CD14-positive monocyte (primary cell): ENCODE data around the gene LRWD1. TPM values are rescaled to one million over a fixed set of nuclear protein-coding genes. Genes with fewer than 3 reads are reported as not detected.
"Not testable (repeated sequence)": the region's sequence is repeated elsewhere in the genome, so short reads cannot be mapped to it uniquely, and the experiment has no call there.

Experiments
- DNase-seq, 3 donors: peaks; one replicate each; pipeline ENCODE4 v3.0.0-alpha.2; 2011 to 2022
- H2AFZ ChIP-seq: 2 replicates; pipeline ENCODE4 v1.6.0; 2012; ENCODE audit warnings: mild to moderate bottlenecking, low read depth, low read length, inconsistent platforms; ENCODE audit not compliant: insufficient read depth, poor library complexity, severe bottlenecking
- H3K27ac ChIP-seq, 2 donors: 1 replicate in 1 of 2; 2 replicates in 1 of 2; pipeline ENCODE4 v1.5.1; 2012 to 2013; ENCODE audit warnings: low read length in 2 of 2, control low read depth in 1 of 2, inconsistent platforms in 1 of 2, low read depth in 1 of 2, mild to moderate bottlenecking in 1 of 2
- H3K27me3 ChIP-seq, 2 donors: one replicate each; pipeline versions ENCODE4 v1.6.0 to v1.6.1; 2011 to 2013; ENCODE audit warnings: low read length in 2 of 2; ENCODE audit not compliant: control insufficient read depth in 2 of 2, insufficient read depth in 2 of 2
- H3K36me3 ChIP-seq, 2 donors: replicated peaks in 1 of 2; 1 replicate in 1 of 2; 2 replicates in 1 of 2; pipeline versions ENCODE4 v1.5.1 to v1.6.1; 2012 to 2013; ENCODE audit warnings: low read length in 2 of 2, control low read depth in 1 of 2, inconsistent platforms in 1 of 2, mild to moderate bottlenecking in 1 of 2; ENCODE audit not compliant: insufficient read depth in 2 of 2, control insufficient read depth in 1 of 2
- H3K4me1 ChIP-seq, 2 donors: 1 replicate in 1 of 2; 2 replicates in 1 of 2; pipeline versions ENCODE4 v1.5.1 to v1.6.1; 2012 to 2013; ENCODE audit warnings: low read length in 2 of 2, control low read depth in 1 of 2, inconsistent platforms in 1 of 2, mild to moderate bottlenecking in 1 of 2, moderate library complexity in 1 of 2; ENCODE audit not compliant: insufficient read depth in 2 of 2, control insufficient read depth in 1 of 2
- H3K4me2 ChIP-seq: replicated peaks from 2 replicates; pipeline ENCODE3; 2012; ENCODE audit warnings: low read length, moderate library complexity, mild to moderate bottlenecking; ENCODE audit not compliant: poor library complexity, severe bottlenecking; ENCODE audit errors: extremely low read depth
- H3K4me3 ChIP-seq, 3 experiments: fragments of 200-600 bp in 1 of 3; sonication (generic) in 1 of 3; replicated peaks in 1 of 3; 1 replicate in 2 of 3; 2 replicates in 1 of 3; pipeline ENCODE4 v1.5.1; 2011 to 2013; ENCODE audit warnings: low read length in 3 of 3, mild to moderate bottlenecking in 3 of 3, control low read depth in 2 of 3, low read depth in 2 of 3, inconsistent platforms in 1 of 3, moderate library complexity in 1 of 3
- H3K79me2 ChIP-seq: 2 replicates; pipeline ENCODE4 v1.6.0; 2012; ENCODE audit warnings: mild to moderate bottlenecking, control low read depth, inconsistent platforms, low read length, moderate library complexity; ENCODE audit not compliant: insufficient read depth
- H3K9ac ChIP-seq: 2 replicates; pipeline ENCODE4 v1.6.0; 2017; ENCODE audit warnings: low read length, mild to moderate bottlenecking; ENCODE audit not compliant: insufficient read depth, poor library complexity, severe bottlenecking
- H3K9me3 ChIP-seq, 2 donors: replicated peaks in 1 of 2; 1 replicate in 1 of 2; 2 replicates in 1 of 2; pipeline versions ENCODE4 v1.5.1 to v1.6.1; 2012 to 2013; ENCODE audit warnings: low read length in 2 of 2, control low read depth in 1 of 2; ENCODE audit not compliant: control insufficient read depth in 1 of 2, insufficient read depth in 1 of 2
- H4K20me1 ChIP-seq: 2 replicates; pipeline ENCODE4 v1.6.0; 2012; ENCODE audit warnings: mild to moderate bottlenecking, low read length, control low read depth, moderate library complexity; ENCODE audit not compliant: insufficient read depth
- H3K27ac Mint-ChIP-seq, 7 donors: one replicate each; pipeline ENCODE4 v1.8.0; 2020; ENCODE audit warnings: mild to moderate bottlenecking in 7 of 7, mixed read lengths in 7 of 7, moderate library complexity in 6 of 7, inconsistent platforms in 2 of 7
- H3K27me3 Mint-ChIP-seq, 3 donors: one replicate each; pipeline ENCODE4 v1.8.0; 2021 to 2022; ENCODE audit warnings: low read depth in 3 of 3, mild to moderate bottlenecking in 3 of 3, mixed read lengths in 3 of 3, moderate library complexity in 3 of 3, inconsistent platforms in 1 of 3
- H3K36me3 Mint-ChIP-seq, 2 donors: one replicate each; pipeline ENCODE4 v1.8.0; 2020; ENCODE audit warnings: mixed read lengths in 2 of 2, inconsistent platforms in 1 of 2, mild to moderate bottlenecking in 1 of 2
- H3K4me1 Mint-ChIP-seq: one replicate; pipeline ENCODE4 v1.8.0; 2020; ENCODE audit warnings: mild to moderate bottlenecking, mixed read lengths
- H3K4me3 Mint-ChIP-seq, 2 donors: one replicate each; pipeline ENCODE4 v1.8.0; 2020; ENCODE audit warnings: mild to moderate bottlenecking in 2 of 2, mixed read lengths in 2 of 2, moderate library complexity in 1 of 2
- H3K9me3 Mint-ChIP-seq, 7 donors: one replicate each; pipeline ENCODE4 v1.8.0; 2020 to 2022; ENCODE audit warnings: mixed read lengths in 7 of 7, mild to moderate bottlenecking in 6 of 7, moderate library complexity in 6 of 7, inconsistent platforms in 2 of 7
- WGBS: methylation state at CpG from one replicate; pipeline ENCODE4 v1.1.5; 2013; ENCODE audit warnings: missing lambda C conversion rate; ENCODE audit not compliant: insufficient coverage; 5-methylcytosine and 5-hydroxymethylcytosine counted together
- intact Hi-C, 2 donors: fragments of 100-400 bp; cut with micrococcal nuclease; formaldehyde crosslinking; loops; one replicate each; pipeline versions ENCODE4 v1.15.0 to v1.15.1; 2023
- polyA plus RNA-seq, 3 donors: library from polyadenylated mRNA; depleted of rRNA in 1 of 3; unstranded in 2 of 3; stranded (reverse) in 1 of 3; fragments of 300-500 nt in 2 of 3; fragments of >200 nt in 1 of 3; fragmentation: Illumina TruSeq in 2 of 3; gene quantifications; 1 replicate in 2 of 3; 2 replicates in 1 of 3; pipeline ENCODE4 v1.2.3, GENCODE V29; 2012 to 2021
- TF ChIP-seq, protein P1 (sequence below): fragments of 200-600 bp; IDR thresholded peaks from one replicate; pipeline ENCODE4 v1.8.0; 2022; ENCODE audit warnings: antibody characterized with exemption, mild to moderate bottlenecking

The LRWD1 gene
- polyA plus RNA-seq, 3 donors, result 5.4 to 10.7 (median 6.1) TPM

DNA sequence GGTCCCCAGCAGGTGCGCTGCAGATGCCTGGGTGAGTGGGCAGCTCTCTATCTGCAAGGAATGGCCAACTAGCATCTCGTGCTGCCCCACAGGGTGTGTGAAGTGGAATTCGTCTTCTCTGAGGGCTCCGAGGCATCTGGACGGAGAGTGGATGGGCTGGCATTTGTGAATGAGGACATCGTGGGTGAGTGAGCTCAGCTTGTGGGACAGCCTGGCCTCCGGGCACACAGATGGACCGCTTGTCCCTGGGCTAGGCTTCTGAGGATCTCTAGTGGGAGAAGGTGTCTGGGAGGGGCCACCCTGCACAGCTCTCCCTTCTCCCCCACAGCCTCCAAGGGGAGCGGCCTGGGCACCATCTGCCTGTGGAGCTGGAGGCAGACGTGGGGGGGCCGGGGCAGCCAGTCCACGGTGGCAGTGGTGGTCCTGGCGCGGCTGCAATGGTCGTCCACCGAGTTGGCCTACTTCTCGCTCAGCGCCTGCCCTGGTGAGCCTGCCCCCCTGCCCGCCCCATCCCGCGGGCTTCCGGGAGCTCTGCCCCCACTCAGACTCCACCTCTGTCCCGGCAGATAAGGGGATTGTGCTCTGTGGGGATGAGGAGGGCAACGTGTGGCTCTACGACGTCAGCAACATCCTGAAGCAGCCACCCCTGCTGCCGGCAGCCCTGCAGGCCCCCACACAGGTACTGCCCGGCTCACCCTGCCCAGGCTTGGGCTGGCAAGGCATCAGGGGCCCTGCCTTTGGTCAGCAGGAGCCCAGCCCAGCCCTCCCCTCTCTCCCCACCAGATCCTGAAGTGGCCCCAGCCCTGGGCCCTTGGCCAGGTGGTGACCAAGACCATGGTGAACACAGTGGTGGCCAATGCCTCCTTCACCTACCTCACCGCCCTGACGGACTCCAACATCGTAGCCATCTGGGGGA is 7.6 kb downstream of the LRWD1 start:
- no peaks in the 10 kb centered on the region for H3K9me3 ChIP-seq
- intact Hi-C loops, result no loop called here
- Mint-ChIP-seq H3K36me3 (peaks cover 12 to 25% of the 10 kb centered on the region in 2 donors), H3K4me3 (no peak overlapping the region), H3K9me3 (no peaks in the 10 kb centered on the region), H3K27ac (peak overlapping the region in 1 of 7 donors; percentile 32), H3K4me1 (peaks cover 2% of the 10 kb centered on the region), H3K27me3 (peaks cover 0 to 2% (median 0%) of the 10 kb centered on the region in 3 donors)
- no peak for DNase-seq
- no peaks in the 10 kb centered on the region for H3K27me3 ChIP-seq
- no peak overlapping the region for H3K4me2 ChIP-seq
- H3K27ac ChIP-seq, result no peak overlapping the region
- H4K20me1 ChIP-seq, result peaks cover 9% of the 10 kb centered on the region
- H3K4me3 ChIP-seq, result no peak overlapping the region
- WGBS, result 80% methylated on average over 11 of the region's 31 CpGs
- H2AFZ ChIP-seq, result no peak overlapping the region
- H3K79me2 ChIP-seq, result no peaks in the 10 kb centered on the region
- peaks cover 15 to 19% of the 10 kb centered on the region in 2 donors for H3K36me3 ChIP-seq
- no peaks in the 10 kb centered on the region for H3K4me1 ChIP-seq
- no peak overlapping the region for H3K9ac ChIP-seq
- TF ChIP-seq, protein P1, sequence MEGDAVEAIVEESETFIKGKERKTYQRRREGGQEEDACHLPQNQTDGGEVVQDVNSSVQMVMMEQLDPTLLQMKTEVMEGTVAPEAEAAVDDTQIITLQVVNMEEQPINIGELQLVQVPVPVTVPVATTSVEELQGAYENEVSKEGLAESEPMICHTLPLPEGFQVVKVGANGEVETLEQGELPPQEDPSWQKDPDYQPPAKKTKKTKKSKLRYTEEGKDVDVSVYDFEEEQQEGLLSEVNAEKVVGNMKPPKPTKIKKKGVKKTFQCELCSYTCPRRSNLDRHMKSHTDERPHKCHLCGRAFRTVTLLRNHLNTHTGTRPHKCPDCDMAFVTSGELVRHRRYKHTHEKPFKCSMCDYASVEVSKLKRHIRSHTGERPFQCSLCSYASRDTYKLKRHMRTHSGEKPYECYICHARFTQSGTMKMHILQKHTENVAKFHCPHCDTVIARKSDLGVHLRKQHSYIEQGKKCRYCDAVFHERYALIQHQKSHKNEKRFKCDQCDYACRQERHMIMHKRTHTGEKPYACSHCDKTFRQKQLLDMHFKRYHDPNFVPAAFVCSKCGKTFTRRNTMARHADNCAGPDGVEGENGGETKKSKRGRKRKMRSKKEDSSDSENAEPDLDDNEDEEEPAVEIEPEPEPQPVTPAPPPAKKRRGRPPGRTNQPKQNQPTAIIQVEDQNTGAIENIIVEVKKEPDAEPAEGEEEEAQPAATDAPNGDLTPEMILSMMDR, result no peak

DNA sequence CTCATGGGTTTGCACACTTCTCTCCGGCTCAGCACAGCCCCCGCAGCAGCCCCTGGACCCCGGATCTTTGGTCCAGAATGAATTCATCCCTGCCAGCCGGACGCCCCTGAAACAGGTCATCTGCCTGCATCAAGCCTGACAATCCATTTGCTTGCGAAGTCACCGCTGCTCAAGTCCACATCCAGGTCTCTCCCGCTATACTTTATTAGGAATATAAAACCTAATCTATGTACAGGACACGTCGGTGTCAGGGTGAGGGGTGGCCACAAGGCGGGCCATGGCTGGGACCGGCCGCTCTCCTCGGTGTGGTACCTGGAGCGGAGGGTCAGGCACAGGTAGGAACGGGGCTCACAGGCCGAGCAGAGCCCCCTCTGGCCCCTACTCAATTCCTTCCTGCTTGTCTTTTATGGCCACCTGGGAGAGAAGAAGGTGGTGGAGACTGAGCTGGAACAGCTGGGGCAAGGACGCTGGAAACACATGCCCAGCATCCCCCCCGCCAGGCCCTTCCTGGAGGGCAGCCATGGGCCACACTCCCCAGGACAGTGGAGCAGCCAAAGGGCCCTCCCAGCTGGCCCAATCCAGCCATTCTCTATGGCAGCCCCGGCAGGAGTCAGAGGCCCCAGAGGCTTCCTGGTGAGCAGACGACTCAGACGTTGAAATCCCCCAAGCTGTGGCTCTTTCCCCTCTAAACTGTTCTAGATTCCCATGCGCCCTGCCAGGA is 8.6 kb downstream of the LRWD1 start:
- no peaks in the 10 kb centered on the region for H3K9me3 Mint-ChIP-seq
- H3K4me3 ChIP-seq, result no peak overlapping the region
- DNase-seq, result no peak
- TF ChIP-seq, protein P1, result no peak
- H3K27me3 Mint-ChIP-seq, result peaks cover 0 to 2% (median 0%) of the 10 kb centered on the region in 3 donors
- 89% methylated on average over 9 of the region's 23 CpGs for WGBS
- peaks cover 2% of the 10 kb centered on the region for H3K4me1 Mint-ChIP-seq
- H3K27me3 ChIP-seq, result no peaks in the 10 kb centered on the region
- no peak overlapping the region for H3K4me2 ChIP-seq
- H3K4me3 Mint-ChIP-seq, result no peak overlapping the region
- intact Hi-C loops, result no loop called here
- no peak overlapping the region for H3K27ac ChIP-seq
- peak overlapping the region in 3 of 7 donors; percentile 18 to 63 (median 42) for H3K27ac Mint-ChIP-seq
- H3K9ac ChIP-seq, result no peak overlapping the region
- no peaks in the 10 kb centered on the region for H3K9me3 ChIP-seq
- H2AFZ ChIP-seq, result no peak overlapping the region
- peaks cover 9% of the 10 kb centered on the region for H4K20me1 ChIP-seq
- peaks cover 15 to 19% of the 10 kb centered on the region in 2 donors for H3K36me3 ChIP-seq
- peaks cover 12 to 25% of the 10 kb centered on the region in 2 donors for H3K36me3 Mint-ChIP-seq
- peaks cover 2% of the 10 kb centered on the region for H3K79me2 ChIP-seq
- no peaks in the 10 kb centered on the region for H3K4me1 ChIP-seq

DNA sequence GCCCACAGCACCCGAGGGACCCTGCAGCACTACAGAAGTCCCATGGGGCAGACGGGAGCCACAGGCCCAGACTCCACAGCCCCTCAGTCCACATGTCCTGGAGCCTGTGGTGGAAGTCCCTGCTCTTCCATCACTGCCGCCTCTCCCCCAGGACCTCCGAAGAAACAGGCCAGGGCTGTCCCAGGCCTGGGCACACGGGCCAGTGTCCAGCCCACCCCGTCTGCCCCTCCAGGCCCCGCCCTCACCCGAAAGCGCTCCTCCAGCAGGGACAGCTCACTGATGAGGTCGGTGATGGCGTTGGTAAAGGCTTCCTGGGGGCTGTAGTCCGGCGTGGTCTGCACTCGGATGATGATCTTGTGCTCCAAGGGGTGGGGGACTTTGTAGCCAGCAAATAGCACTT is 9.3 kb downstream of the LRWD1 start:
- H3K4me1 ChIP-seq, intact Hi-C loops, H3K79me2 ChIP-seq, H3K27me3 Mint-ChIP-seq, H3K4me1 Mint-ChIP-seq, H3K9me3 Mint-ChIP-seq, H3K4me3 Mint-ChIP-seq, H3K4me2 ChIP-seq, H3K9ac ChIP-seq, H3K4me3 ChIP-seq, DNase-seq, H3K9me3 ChIP-seq, H3K27me3 ChIP-seq, H3K27ac Mint-ChIP-seq, H2AFZ ChIP-seq, H3K27ac ChIP-seq, H4K20me1 ChIP-seq: not testable (repeated sequence)
- no CpG with 5 or more reads among the region's 14 CpGs for WGBS
- H3K36me3 ChIP-seq, result peaks cover 15 to 19% of the 10 kb centered on the region in 2 donors
- H3K36me3 Mint-ChIP-seq, result peaks cover 12 to 25% of the 10 kb centered on the region in 2 donors
